ENCODE measurements around the gene ANKRD26. TPM values are rescaled to one million over a fixed set of nuclear protein-coding genes. Genes with fewer than 3 reads are reported as not detected.

ANKRD26 gene
- polyA plus RNA-seq, 2 of the 4 experiments (the other 2 are of a cell fraction): 4.0 to 4.1 TPM

DNA sequence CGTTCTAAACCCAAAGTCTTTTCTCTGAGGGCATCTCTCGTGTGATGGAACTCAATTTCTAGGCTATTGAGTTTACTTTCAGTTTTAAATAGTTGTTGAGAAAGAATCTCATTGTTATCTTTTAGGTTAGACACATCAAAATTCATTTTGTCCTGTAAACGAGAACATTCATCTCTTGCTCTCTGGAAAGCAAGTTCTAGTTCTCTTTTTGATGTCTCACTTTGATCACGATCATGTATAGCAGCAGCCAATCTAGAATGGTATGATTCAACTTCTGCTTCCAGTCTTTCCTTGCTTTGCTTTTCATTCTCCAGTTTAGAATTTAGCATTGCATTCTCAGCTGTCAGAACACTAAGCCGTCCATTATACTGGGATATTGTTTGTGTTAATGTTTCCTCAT, 65.1 kb downstream of the ANKRD26 start:
- ChIA-PET CTCF (interaction anchor here (0.6 kb wide), 1 partner anchor 651 kb away, joined by 3 read pairs; no protein-coding TSS in a partner anchor), POLR2A (no interaction called here)
- Histone ChIP-seq H3K4me3 (no peak overlapping the region), H3K27ac (no peak overlapping the region), H3K4me2 (no peak overlapping the region), H3K4me1 (no peaks in the 10 kb centered on the region), H3K9me3 (no peaks in the 10 kb centered on the region)
- no peak for FAIRE-seq
- no peak for DNase-seq (ENCODE audit: low read depth in 1 of 2, low spot score in 1 of 2)
- no peak for TF ChIP-seq EHMT2 (IDR thresholded peaks at IDR 0.05; ENCODE audit: low read depth)
- no peak for TF ChIP-seq MAFK (IDR thresholded peaks at IDR 0.05; ENCODE audit: partially characterized antibody)
- TF ChIP-seq MAZ (IDR thresholded peaks at IDR 0.05; ENCODE audit: borderline replicate concordance, low read depth, low read length): no peak
- no peak for TF ChIP-seq NPAS2 (CRISPR knock-in tag; IDR thresholded peaks at IDR 0.05; ENCODE audit: borderline replicate concordance)
- no peak for TF ChIP-seq PHF8 (IDR thresholded peaks at IDR 0.05; ENCODE audit: borderline replicate concordance, low read depth)
- no peak for TF ChIP-seq TP53 (CRISPR knock-in tag; IDR thresholded peaks at IDR 0.05)
- TF ChIP-seq POLR2A (IDR thresholded peaks at IDR 0.05; ENCODE audit: low read length): no peak
- no peak for TF ChIP-seq HOXB5 (CRISPR knock-in tag; IDR thresholded peaks at IDR 0.05)
- TF ChIP-seq RAD21 (conservative IDR thresholded peaks at IDR 0.05 in 1 of 2, IDR thresholded peaks at IDR 0.05 in 1 of 2): no peak
- TF ChIP-seq HDAC2 (IDR thresholded peaks at IDR 0.05): no peak
- TF ChIP-seq GATA3 (IDR thresholded peaks at IDR 0.05; ENCODE audit: borderline replicate concordance): no peak
- TF ChIP-seq EP300 (IDR thresholded peaks at IDR 0.05): no peak
- no peak for TF ChIP-seq ZSCAN20 (CRISPR knock-in tag; IDR thresholded peaks at IDR 0.05)
- no peak for TF ChIP-seq SREBF2 (IDR thresholded peaks at IDR 0.05)
- TF ChIP-seq BHLHE40 (IDR thresholded peaks at IDR 0.05; ENCODE audit: low read depth, low read length): no peak
- no peak for TF ChIP-seq NR3C1 (IDR thresholded peaks at IDR 0.05)
- TF ChIP-seq HEYL (CRISPR knock-in tag; IDR thresholded peaks at IDR 0.05): no peak
- no peak for TF ChIP-seq MYC (IDR thresholded peaks at IDR 0.05; ENCODE audit: borderline replicate concordance, low read length)
- WGBS (ENCODE audit: missing lambda C conversion rate): 85% methylated on average over 5 of the region's 5 CpGs
- no peak for ATAC-seq

DNA sequence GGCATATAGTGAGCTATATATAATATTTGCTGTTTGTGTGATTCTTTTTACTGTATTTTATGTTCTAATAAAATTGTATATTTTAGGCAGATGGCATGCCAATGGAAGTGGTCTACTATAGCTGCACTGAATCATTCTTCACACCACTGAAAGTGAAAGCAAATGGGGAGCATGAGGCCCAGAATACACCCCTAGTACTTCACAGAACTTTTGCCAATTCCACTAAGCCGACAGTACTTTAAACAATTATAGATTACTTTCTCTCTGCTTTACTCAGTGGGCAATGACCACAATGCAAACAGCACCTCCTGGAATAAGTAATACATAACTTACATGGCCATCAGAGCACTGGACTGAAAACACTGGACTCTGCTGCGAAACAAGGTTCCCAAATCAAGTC, 70.2 kb downstream of the ANKRD26 start:
- no peak for ATAC-seq
- no peak overlapping the region for H3K4me2 ChIP-seq
- ChIA-PET POLR2A (no interaction called here), CTCF (no interaction called here)
- H3K4me3 ChIP-seq: no peak overlapping the region
- H3K9me3 ChIP-seq: no peaks in the 10 kb centered on the region
- no peak for FAIRE-seq
- TF ChIP-seq HEYL (CRISPR knock-in tag; IDR thresholded peaks at IDR 0.05) (no peak), NR3C1 (IDR thresholded peaks at IDR 0.05) (no peak), RARB (CRISPR knock-in tag; IDR thresholded peaks at IDR 0.05) (no peak), KDM5A (IDR thresholded peaks at IDR 0.05) (no peak), CHD2 (IDR thresholded peaks at IDR 0.05; ENCODE audit: low read length, partially characterized antibody) (no peak), TFCP2L1 (CRISPR knock-in tag; IDR thresholded peaks at IDR 0.05) (no peak), SMC3 (IDR thresholded peaks at IDR 0.05) (no peak), CHD4 (IDR thresholded peaks at IDR 0.05; ENCODE audit: borderline replicate concordance) (no peak), NPAS2 (CRISPR knock-in tag; IDR thresholded peaks at IDR 0.05; ENCODE audit: borderline replicate concordance) (no peak), HOXA7 (CRISPR knock-in tag; IDR thresholded peaks at IDR 0.05) (no peak), ZFP36 (IDR thresholded peaks at IDR 0.05; ENCODE audit: borderline replicate concordance, partially characterized antibody) (no peak), EHMT2 (IDR thresholded peaks at IDR 0.05; ENCODE audit: low read depth) (no peak), MAZ (IDR thresholded peaks at IDR 0.05; ENCODE audit: borderline replicate concordance, low read depth, low read length) (no peak)
- no peak for DNase-seq (ENCODE audit: low read depth in 1 of 2, low spot score in 1 of 2)
- 98% methylated on average over 2 of the region's 2 CpGs for whole genome bisulfite sequencing (ENCODE audit: missing lambda C conversion rate)
- no peaks in the 10 kb centered on the region for H3K4me1 ChIP-seq
- H3K27ac ChIP-seq: no peak overlapping the region

DNA sequence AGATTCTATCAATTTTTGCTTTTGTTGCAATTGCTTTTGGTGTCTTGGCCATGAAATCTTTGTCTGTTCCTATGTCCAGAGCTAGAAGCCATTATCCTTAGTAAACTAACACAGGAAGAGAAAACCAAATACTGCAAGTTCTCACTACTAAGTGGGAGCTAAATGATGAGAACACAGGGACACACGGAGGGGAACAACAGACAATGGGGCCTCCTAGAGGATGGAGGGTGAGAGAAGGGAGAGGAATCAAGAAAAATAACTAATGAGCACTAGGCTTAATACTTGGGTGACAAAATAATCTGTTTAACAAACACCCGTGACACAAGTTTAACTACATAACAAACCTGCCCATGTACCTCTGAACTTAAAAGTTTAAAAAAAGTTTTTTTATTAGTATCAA, 78.2 kb downstream of the ANKRD26 start:
- ChIA-PET CTCF (interaction anchor here (0.7 kb wide), 1 partner anchor 16 kb away, joined by 3 read pairs; no protein-coding TSS in a partner anchor), POLR2A (no interaction called here)
- H3K9me3 ChIP-seq: no peaks in the 10 kb centered on the region
- no peak overlapping the region for H3K27ac ChIP-seq
- DNase-seq (ENCODE audit: low read depth in 1 of 2, low spot score in 1 of 2) (no peak), ATAC-seq (no peak), FAIRE-seq (peak; percentile 67)
- TF ChIP-seq, protein P1, sequence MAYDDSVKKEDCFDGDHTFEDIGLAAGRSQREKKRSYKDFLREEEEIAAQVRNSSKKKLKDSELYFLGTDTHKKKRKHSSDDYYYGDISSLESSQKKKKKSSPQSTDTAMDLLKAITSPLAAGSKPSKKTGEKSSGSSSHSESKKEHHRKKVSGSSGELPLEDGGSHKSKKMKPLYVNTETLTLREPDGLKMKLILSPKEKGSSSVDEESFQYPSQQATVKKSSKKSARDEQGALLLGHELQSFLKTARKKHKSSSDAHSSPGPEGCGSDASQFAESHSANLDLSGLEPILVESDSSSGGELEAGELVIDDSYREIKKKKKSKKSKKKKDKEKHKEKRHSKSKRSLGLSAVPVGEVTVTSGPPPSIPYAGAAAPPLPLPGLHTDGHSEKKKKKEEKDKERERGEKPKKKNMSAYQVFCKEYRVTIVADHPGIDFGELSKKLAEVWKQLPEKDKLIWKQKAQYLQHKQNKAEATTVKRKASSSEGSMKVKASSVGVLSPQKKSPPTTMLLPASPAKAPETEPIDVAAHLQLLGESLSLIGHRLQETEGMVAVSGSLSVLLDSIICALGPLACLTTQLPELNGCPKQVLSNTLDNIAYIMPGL (CRISPR knock-in tag; IDR thresholded peaks at IDR 0.05; ENCODE audit: borderline replicate concordance): no peak
- TF ChIP-seq SREBF2 (IDR thresholded peaks at IDR 0.05) (no peak), HEYL (CRISPR knock-in tag; IDR thresholded peaks at IDR 0.05) (no peak), RFX5 (IDR thresholded peaks at IDR 0.05) (no peak), ZSCAN20 (CRISPR knock-in tag; IDR thresholded peaks at IDR 0.05) (no peak), FOXS1 (CRISPR knock-in tag; IDR thresholded peaks at IDR 0.05) (no peak), CHD2 (IDR thresholded peaks at IDR 0.05; ENCODE audit: low read length, partially characterized antibody) (no peak), RARB (CRISPR knock-in tag; IDR thresholded peaks at IDR 0.05) (no peak), HOXB13 (CRISPR knock-in tag; IDR thresholded peaks at IDR 0.05; ENCODE audit: low read depth) (no peak), FOSL2 (IDR thresholded peaks at IDR 0.05) (no peak), FOSL2 (CRISPR knock-in tag; IDR thresholded peaks at IDR 0.05) (no peak), EHMT2 (IDR thresholded peaks at IDR 0.05; ENCODE audit: low read depth) (no peak)
- H3K4me1 ChIP-seq: no peaks in the 10 kb centered on the region
- no peak overlapping the region for H3K4me3 ChIP-seq
- no peak overlapping the region for H3K4me2 ChIP-seq
- 88% methylated on average over 2 of the region's 2 CpGs for WGBS (ENCODE audit: missing lambda C conversion rate)
